ENCODE data around the gene PROB1. TPM values are rescaled to one million over a fixed set of nuclear protein-coding genes. Genes with fewer than 3 reads are reported as not detected.

PROB1 gene
- total and polyA plus RNA-seq, 2 of the 13 experiments (the other 11 are each of a cell fraction or from before 2014, with no cell fraction given): 0.69 to 1.1 TPM

DNA sequence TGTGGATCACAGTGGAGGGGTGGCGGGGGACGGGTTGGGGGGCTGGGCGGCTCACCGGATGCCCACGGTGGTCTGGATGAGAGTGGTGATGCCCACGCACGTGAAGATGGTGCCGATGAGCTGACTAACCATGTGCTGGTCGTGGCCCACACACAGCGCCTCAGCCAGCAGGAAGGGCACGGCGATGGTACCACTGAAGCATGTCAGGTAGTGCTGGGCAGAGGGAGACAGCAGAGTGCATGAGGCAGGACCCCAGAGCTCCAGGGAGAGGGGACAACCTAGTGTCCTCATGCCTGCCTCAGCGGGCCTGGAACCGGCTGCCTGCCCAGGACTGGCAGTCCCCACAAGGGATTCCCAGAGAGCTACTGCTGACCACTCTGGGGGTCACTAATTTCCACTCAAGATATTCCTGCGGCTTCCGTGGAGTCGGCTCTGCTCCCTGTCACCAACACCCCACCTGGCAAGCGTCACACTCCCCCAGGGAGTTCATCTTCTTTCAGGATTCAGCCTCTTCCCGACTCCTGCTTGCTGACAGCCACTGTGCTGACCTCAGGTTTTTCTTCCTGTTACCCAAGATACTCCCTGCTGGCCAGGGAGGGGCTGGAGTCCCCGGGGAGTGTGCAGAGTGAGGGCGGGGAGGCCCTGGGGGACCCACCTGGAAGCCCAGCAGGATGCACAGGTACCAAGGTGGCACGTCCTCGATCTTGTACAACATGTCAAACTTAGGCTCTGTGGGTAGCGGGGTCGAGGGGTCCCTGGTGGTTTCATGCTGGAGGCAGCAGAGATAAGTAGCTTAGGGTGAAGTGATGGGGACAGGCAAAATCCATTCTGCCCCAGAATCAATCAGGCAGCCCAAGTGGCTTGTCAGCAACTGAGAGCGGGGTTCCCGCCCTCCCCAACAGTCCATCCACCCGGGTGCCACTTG is 12.8 kb downstream of the PROB1 start:
- no TSS peak for BruUV-seq (replicated peaks)
- TF ChIP-seq, protein P1, sequence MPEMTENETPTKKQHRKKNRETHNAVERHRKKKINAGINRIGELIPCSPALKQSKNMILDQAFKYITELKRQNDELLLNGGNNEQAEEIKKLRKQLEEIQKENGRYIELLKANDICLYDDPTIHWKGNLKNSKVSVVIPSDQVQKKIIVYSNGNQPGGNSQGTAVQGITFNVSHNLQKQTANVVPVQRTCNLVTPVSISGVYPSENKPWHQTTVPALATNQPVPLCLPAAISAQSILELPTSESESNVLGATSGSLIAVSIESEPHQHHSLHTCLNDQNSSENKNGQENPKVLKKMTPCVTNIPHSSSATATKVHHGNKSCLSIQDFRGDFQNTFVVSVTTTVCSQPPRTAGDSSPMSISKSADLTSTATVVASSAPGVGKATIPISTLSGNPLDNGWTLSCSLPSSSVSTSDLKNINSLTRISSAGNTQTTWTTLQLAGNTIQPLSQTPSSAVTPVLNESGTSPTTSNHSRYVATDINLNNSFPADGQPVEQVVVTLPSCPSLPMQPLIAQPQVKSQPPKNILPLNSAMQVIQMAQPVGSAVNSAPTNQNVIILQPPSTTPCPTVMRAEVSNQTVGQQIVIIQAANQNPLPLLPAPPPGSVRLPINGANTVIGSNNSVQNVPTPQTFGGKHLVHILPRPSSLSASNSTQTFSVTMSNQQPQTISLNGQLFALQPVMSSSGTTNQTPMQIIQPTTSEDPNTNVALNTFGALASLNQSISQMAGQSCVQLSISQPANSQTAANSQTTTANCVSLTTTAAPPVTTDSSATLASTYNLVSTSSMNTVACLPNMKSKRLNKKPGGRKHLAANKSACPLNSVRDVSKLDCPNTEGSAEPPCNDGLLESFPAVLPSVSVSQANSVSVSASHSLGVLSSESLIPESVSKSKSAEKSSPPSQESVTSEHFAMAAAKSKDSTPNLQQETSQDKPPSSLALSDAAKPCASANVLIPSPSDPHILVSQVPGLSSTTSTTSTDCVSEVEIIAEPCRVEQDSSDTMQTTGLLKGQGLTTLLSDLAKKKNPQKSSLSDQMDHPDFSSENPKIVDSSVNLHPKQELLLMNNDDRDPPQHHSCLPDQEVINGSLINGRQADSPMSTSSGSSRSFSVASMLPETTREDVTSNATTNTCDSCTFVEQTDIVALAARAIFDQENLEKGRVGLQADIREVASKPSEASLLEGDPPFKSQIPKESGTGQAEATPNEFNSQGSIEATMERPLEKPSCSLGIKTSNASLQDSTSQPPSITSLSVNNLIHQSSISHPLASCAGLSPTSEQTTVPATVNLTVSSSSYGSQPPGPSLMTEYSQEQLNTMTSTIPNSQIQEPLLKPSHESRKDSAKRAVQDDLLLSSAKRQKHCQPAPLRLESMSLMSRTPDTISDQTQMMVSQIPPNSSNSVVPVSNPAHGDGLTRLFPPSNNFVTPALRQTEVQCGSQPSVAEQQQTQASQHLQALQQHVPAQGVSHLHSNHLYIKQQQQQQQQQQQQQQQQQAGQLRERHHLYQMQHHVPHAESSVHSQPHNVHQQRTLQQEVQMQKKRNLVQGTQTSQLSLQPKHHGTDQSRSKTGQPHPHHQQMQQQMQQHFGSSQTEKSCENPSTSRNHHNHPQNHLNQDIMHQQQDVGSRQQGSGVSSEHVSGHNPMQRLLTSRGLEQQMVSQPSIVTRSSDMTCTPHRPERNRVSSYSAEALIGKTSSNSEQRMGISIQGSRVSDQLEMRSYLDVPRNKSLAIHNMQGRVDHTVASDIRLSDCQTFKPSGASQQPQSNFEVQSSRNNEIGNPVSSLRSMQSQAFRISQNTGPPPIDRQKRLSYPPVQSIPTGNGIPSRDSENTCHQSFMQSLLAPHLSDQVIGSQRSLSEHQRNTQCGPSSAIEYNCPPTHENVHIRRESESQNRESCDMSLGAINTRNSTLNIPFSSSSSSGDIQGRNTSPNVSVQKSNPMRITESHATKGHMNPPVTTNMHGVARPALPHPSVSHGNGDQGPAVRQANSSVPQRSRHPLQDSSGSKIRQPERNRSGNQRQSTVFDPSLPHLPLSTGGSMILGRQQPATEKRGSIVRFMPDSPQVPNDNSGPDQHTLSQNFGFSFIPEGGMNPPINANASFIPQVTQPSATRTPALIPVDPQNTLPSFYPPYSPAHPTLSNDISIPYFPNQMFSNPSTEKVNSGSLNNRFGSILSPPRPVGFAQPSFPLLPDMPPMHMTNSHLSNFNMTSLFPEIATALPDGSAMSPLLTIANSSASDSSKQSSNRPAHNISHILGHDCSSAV (CRISPR knock-in tag; IDR thresholded peaks at IDR 0.05; ENCODE audit: borderline replicate concordance): no peak
- TF ChIP-seq HDAC2 (CRISPR knock-in tag; IDR thresholded peaks at IDR 0.05) (no peak), ZNF143 (CRISPR knock-in tag; IDR thresholded peaks at IDR 0.05) (peak; percentile 46; the same call in 1 of the 2 replicates), SOX6 (IDR thresholded peaks at IDR 0.05) (no peak), SOX6 (CRISPR knock-in tag; IDR thresholded peaks at IDR 0.05) (peak; percentile 19; the same call in 1 of the 2 replicates)
- TF ChIP-seq, protein P2, sequence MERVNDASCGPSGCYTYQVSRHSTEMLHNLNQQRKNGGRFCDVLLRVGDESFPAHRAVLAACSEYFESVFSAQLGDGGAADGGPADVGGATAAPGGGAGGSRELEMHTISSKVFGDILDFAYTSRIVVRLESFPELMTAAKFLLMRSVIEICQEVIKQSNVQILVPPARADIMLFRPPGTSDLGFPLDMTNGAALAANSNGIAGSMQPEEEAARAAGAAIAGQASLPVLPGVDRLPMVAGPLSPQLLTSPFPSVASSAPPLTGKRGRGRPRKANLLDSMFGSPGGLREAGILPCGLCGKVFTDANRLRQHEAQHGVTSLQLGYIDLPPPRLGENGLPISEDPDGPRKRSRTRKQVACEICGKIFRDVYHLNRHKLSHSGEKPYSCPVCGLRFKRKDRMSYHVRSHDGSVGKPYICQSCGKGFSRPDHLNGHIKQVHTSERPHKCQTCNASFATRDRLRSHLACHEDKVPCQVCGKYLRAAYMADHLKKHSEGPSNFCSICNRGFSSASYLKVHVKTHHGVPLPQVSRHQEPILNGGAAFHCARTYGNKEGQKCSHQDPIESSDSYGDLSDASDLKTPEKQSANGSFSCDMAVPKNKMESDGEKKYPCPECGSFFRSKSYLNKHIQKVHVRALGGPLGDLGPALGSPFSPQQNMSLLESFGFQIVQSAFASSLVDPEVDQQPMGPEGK (CRISPR knock-in tag; IDR thresholded peaks at IDR 0.05): peak; percentile 40; the same call in 1 of the 2 replicates

More for the DNA sequence above, 12.8 kb downstream of the PROB1 start:
- Histone ChIP-seq H3K27me3 (ENCODE audit: control insufficient read depth in 1 of 2, insufficient read depth in 2 of 2, low read length in 2 of 2) (no peaks in the 10 kb centered on the region; a peak in 1 of 5 replicates), H4K20me1 (ENCODE audit: insufficient read depth, low read length) (no peaks in the 10 kb centered on the region), H3K9ac (ENCODE audit: insufficient read depth, low read depth, low read length) (peak overlapping the region; percentile 70), H3K36me3 (replicated peaks in 1 of 2; ENCODE audit: control insufficient read depth in 1 of 2, insufficient read depth in 2 of 2, low read length in 2 of 2) (peaks cover 0 to 3% of the 10 kb centered on the region in 2 experiments; a peak in 2 of 5 replicates), H3K79me2 (ENCODE audit: insufficient read depth, low read length) (peaks cover 16% of the 10 kb centered on the region), H3K4me1 (ENCODE audit: insufficient read depth, low read length) (peaks cover 54% of the 10 kb centered on the region), H3K4me2 (ENCODE audit: low read depth, low read length) (peak overlapping the region; percentile 92), H2AFZ (ENCODE audit: low read length) (no peak overlapping the region), H3K27ac (ENCODE audit: extremely low read length, insufficient read depth, low read length) (peak overlapping the region; percentile 71), H3K9me3 (ENCODE audit: low read length) (no peaks in the 10 kb centered on the region), H3K4me3 (replicated peaks in 1 of 3; ENCODE audit: insufficient read depth in 1 of 3, low read depth in 2 of 3, low read length in 3 of 3) (peak overlapping the region; percentile 56 to 79 (median 76))
- peak; percentile 2; the same call in 1 of the 3 replicates for ATAC-seq
- WGBS (ENCODE audit: low lambda C conversion rate): 61% methylated on average over 18 of the region's 28 CpGs
- FAIRE-seq: no peak
- intact Hi-C loops (cut with micrococcal nuclease; ENCODE audit: unreplicated experiment) (no loop called here), in situ Hi-C loops (cut with HindIII; ENCODE audit: extremely low pct_ligation_motif_present, low pct_unique_long_range_greater_than_20kb) (no loop called here)
- CTCF ChIA-PET (ENCODE audit: low intra/inter-chr PET ratio, low total read pairs): no interaction called here
- no peak for DNase-seq (ENCODE audit: low spot score)
- POLR2A ChIA-PET: interaction anchor here (1.6 to 1.7 kb wide), 3 partner anchors 21 to 40 kb away, joined by 4 to 8 read pairs (median 6); partner anchors contain the start of genes PAIP2 and SPATA24
